ENCODE data around the gene RMRP.
"Not testable (repeated sequence)": the region's sequence is repeated elsewhere in the genome, so short reads cannot be mapped to it uniquely, and the experiment has no call there.

Gene RMRP

GRCh38 chr9:35640431-35640830 is 17.4 kb downstream of the RMRP start:
- not testable (repeated sequence) for DNase-seq

GRCh38 chr9:35639631-35640030 is 18.2 kb downstream of the RMRP start:
- no peak for DNase-seq

- not testable (repeated sequence) for DNase-seq
These were observed 18.6 kb downstream of the RMRP start for GRCh38 chr9:35639225-35639624.

GRCh38 chr9:35638751-35639150 is 19.1 kb downstream of the RMRP start:
- DNase-seq, result not testable (repeated sequence)

- DNase-seq, result not testable (repeated sequence)
These were observed 20.3 kb downstream of the RMRP start for GRCh38 chr9:35637427-35637955.

- not testable (repeated sequence) for DNase-seq
These were observed 21.0 kb downstream of the RMRP start for GRCh38 chr9:35636877-35637246.

GRCh38 chr9:35636135-35636876 is 21.5 kb downstream of the RMRP start:
- no peak for DNase-seq

- no peak for DNase-seq
These were observed 22.1 kb downstream of the RMRP start for GRCh38 chr9:35635730-35636129.

- no peak for DNase-seq
These were observed 28.2 kb downstream of the RMRP start for GRCh38 chr9:35629597-35629996.

- no peak for DNase-seq
These were observed 29.3 kb downstream of the RMRP start for GRCh38 chr9:35628389-35628991.

- DNase-seq, result no peak
These were observed 30.2 kb downstream of the RMRP start for GRCh38 chr9:35627575-35627974.

GRCh38 chr9:35619800-35620158 is 38.0 kb downstream of the RMRP start:
- DNase-seq, result no peak

GRCh38 chr9:35618854-35619799 is 38.7 kb downstream of the RMRP start:
- DNase-seq, result no peak

GRCh38 chr9:35618325-35618727 is 39.5 kb downstream of the RMRP start, which contains the start of gene CD72:
CD72 (minus strand) TSS chr9:35618413; CDS start chr9:35618303, 110 bp downstream.
- DNase-seq, result no peak

- DNase-seq, result no peak
These were observed 40.3 kb downstream of the RMRP start for GRCh38 chr9:35617548-35617947.

GRCh38 chr9:35616681-35617459 is 40.9 kb downstream of the RMRP start:
- no peak for DNase-seq

GRCh38 chr9:35615981-35616680 is 41.7 kb downstream of the RMRP start:
- DNase-seq, result no peak

- no peak for DNase-seq
These were observed 45.0 kb downstream of the RMRP start for GRCh38 chr9:35612843-35613242.

GRCh38 chr9:35612066-35612465 is 45.8 kb downstream of the RMRP start:
- DNase-seq, result not testable (repeated sequence)

GRCh38 chr9:35611230-35611797 is 46.5 kb downstream of the RMRP start:
- no peak for DNase-seq

- no peak for DNase-seq
These were observed 48.0 kb downstream of the RMRP start for GRCh38 chr9:35609820-35610163.

Data from NCI-H524 treated with DMSO at 0.1 percent for 48 hours (cell line).